GM12878 (cell line): ENCODE data around the gene MYO15A. TPM values are rescaled to one million over a fixed set of nuclear protein-coding genes. Genes with fewer than 3 reads are reported as not detected.

ENCODE experiments used
- ATAC-seq: fragments of 200-7000 bp; cut with Tn5 transposase; 3 replicates; pipeline ENCODE4 v1.9.1; 2020; ENCODE audit warnings: mild to moderate bottlenecking, moderate library complexity
- BruUV-seq: library from RNA; stranded (reverse); fragments of 400-500 nt; replicated peaks from 2 replicates; lab custom pipeline; 2021; lab: Mats Ljungman, UMichigan
- CTCF ChIA-PET: fragments of 300-600 bp; sonication (Branson Sonifier 250); formaldehyde crosslinking; extraction: SDS; loops from one replicate; lab custom pipeline; 2021; ENCODE audit warnings: inconsistent platforms; lab: Yijun Ruan, JAX
- POLR2A ChIA-PET: fragments of 350-600 bp; formaldehyde crosslinking; extraction: SDS; loops from one replicate; lab custom pipeline; 2021; ENCODE audit warnings: inconsistent platforms; lab: Charles Lee
- RAD21 ChIA-PET: fragments of 300-600 bp; sonication (Branson Sonifier 250); formaldehyde crosslinking; loops from one replicate; lab custom pipeline; 2023; ENCODE audit warnings: antibody characterized with exemption; ENCODE audit not compliant: unreplicated experiment; lab: Charles Lee
- SMC1A ChIA-PET: fragments of 300-600 bp; sonication (Branson Sonifier 250); formaldehyde crosslinking; loops from one replicate; lab custom pipeline; 2023; ENCODE audit not compliant: unreplicated experiment, uncharacterized antibody; lab: Charles Lee
- DNase-seq: peaks from one replicate; pipeline ENCODE4 v3.0.0-alpha.2; 2011; ENCODE audit warnings: low read depth, low spot score
- FAIRE-seq: peaks from 3 replicates; lab custom pipeline; 2011; peaks lifted over from hg19 to GRCh38; lab: Jason Lieb, UNC
- H2AFZ ChIP-seq: 2 replicates; pipeline ENCODE4 v1.6.0; 2011; ENCODE audit warnings: low read depth, low read length, control low read depth; ENCODE audit not compliant: control insufficient read depth
- H3K27ac ChIP-seq: 2 replicates; pipeline ENCODE4 v1.5.1; 2011; ENCODE audit warnings: control low read depth; ENCODE audit not compliant: control insufficient read depth, insufficient read depth
- H3K27me3 ChIP-seq, 2 experiments: replicated peaks in 1 of 2; 2 replicates each; pipeline versions ENCODE4 v1.6.0 to v1.6.1; 2011; ENCODE audit warnings: low read length in 1 of 2; ENCODE audit not compliant: control insufficient read depth in 2 of 2, insufficient read depth in 2 of 2
- H3K36me3 ChIP-seq, 2 experiments: 2 replicates each; pipeline ENCODE4 v1.5.1; 2011; ENCODE audit warnings: low read length in 1 of 2; ENCODE audit not compliant: control insufficient read depth in 2 of 2, insufficient read depth in 2 of 2
- H3K4me1 ChIP-seq: 2 replicates; pipeline ENCODE4 v1.6.1; 2011; ENCODE audit warnings: mild to moderate bottlenecking, low read length, moderate library complexity, mixed read lengths; ENCODE audit not compliant: control insufficient read depth, insufficient read depth
- H3K4me2 ChIP-seq: 2 replicates; pipeline ENCODE4 v1.6.0; 2011; ENCODE audit warnings: control low read depth; ENCODE audit not compliant: control insufficient read depth, insufficient read depth
- H3K4me3 ChIP-seq: fragments of 200-600 bp; sonication (generic); 2 replicates; pipeline ENCODE4 v1.5.1; 2016
- H3K79me2 ChIP-seq: 2 replicates; pipeline ENCODE4 v1.6.0; 2011; ENCODE audit warnings: low read length; ENCODE audit not compliant: control insufficient read depth, insufficient read depth
- H3K9ac ChIP-seq: 2 replicates; pipeline ENCODE4 v1.8.0; 2011; ENCODE audit warnings: low read length, control low read depth, mixed read lengths; ENCODE audit not compliant: control insufficient read depth, insufficient read depth
- H3K9me3 ChIP-seq: replicated peaks from 3 replicates; pipeline ENCODE4 v1.5.1; 2011; ENCODE audit warnings: mild to moderate bottlenecking, low read length; ENCODE audit not compliant: control insufficient read depth, insufficient read depth
- H4K20me1 ChIP-seq: 2 replicates; pipeline ENCODE4 v1.6.0; 2011; ENCODE audit not compliant: control insufficient read depth, insufficient read depth
- BCL11A ChIP-seq: IDR thresholded peaks from 2 replicates; pipeline ENCODE4 v1.6.1; 2011; ENCODE audit warnings: low read depth, low read length
- BHLHE40 ChIP-seq, 2 experiments: fragments of 450-650 bp in 1 of 2; IDR thresholded peaks; 2 replicates each; pipeline ENCODE4 v1.6.1; 2011 to 2017; ENCODE audit warnings: low read depth in 2 of 2, borderline replicate concordance in 1 of 2, improper control_type of control experiment in 1 of 2, low read length in 1 of 2, mild to moderate bottlenecking in 1 of 2
- CBX5 ChIP-seq: sonication (generic); IDR thresholded peaks from 2 replicates; pipeline ENCODE4 v1.6.1; 2016; ENCODE audit warnings: low read depth, moderate library complexity, mild to moderate bottlenecking, inconsistent platforms
- CHD2 ChIP-seq: IDR thresholded peaks from 2 replicates; pipeline ENCODE4 v1.6.1; 2011; ENCODE audit warnings: low read depth, low read length, improper control_type of control experiment, borderline replicate concordance
- IRF3 ChIP-seq: fragments of 450-650 bp; IDR thresholded peaks from 2 replicates; pipeline ENCODE4 v1.6.1; 2014; ENCODE audit warnings: mild to moderate bottlenecking
- NBN ChIP-seq: fragments of 450-650 bp; IDR thresholded peaks from 2 replicates; pipeline ENCODE4 v1.6.1; 2016
- NFXL1 ChIP-seq: fragments of 450-650 bp; IDR thresholded peaks from 2 replicates; pipeline ENCODE4 v1.6.1; 2017; ENCODE audit warnings: antibody characterized with exemption, mild to moderate bottlenecking, borderline replicate concordance
- NFYB ChIP-seq: IDR thresholded peaks from 2 replicates; pipeline ENCODE4 v1.6.1; 2011; ENCODE audit warnings: low read depth, mild to moderate bottlenecking, low read length, improper control_type of control experiment, moderate library complexity; ENCODE audit not compliant: insufficient read depth
- NR2C1 ChIP-seq: fragments of 450-650 bp; IDR thresholded peaks from 2 replicates; pipeline ENCODE4 v1.6.1; 2017; ENCODE audit warnings: antibody characterized with exemption, mild to moderate bottlenecking, moderate library complexity
- RAD21 ChIP-seq: IDR thresholded peaks from 2 replicates; pipeline ENCODE4 v1.6.1; 2011; ENCODE audit warnings: mild to moderate bottlenecking, low read depth, low read length, moderate library complexity; ENCODE audit not compliant: insufficient read depth
- SREBF1 ChIP-seq: IDR thresholded peaks from 2 replicates; pipeline ENCODE4 v1.6.1; 2012; ENCODE audit warnings: mild to moderate bottlenecking, low read length
- SREBF2 ChIP-seq: IDR thresholded peaks from 2 replicates; pipeline ENCODE4 v1.6.1; 2012; ENCODE audit warnings: mild to moderate bottlenecking, low read length
- STAT3 ChIP-seq: IDR thresholded peaks from 2 replicates; pipeline ENCODE4 v1.6.1; 2011; ENCODE audit warnings: low read depth, low read length, improper control_type of control experiment
- TCF3 ChIP-seq: IDR thresholded peaks from 2 replicates; pipeline ENCODE4 v1.6.1; 2012; ENCODE audit warnings: low read depth, mild to moderate bottlenecking, low read length, borderline replicate concordance; ENCODE audit not compliant: insufficient read depth
- ZSCAN29 ChIP-seq: fragments of 450-650 bp; IDR thresholded peaks from 2 replicates; pipeline ENCODE4 v1.6.1; 2017; ENCODE audit warnings: mild to moderate bottlenecking, moderate library complexity
- WGBS: methylation state at CpG from one replicate; pipeline ENCODE4 v1.1.6; 2016; ENCODE audit warnings: low lambda C conversion rate; ENCODE audit not compliant: insufficient replicate concordance, insufficient coverage; ENCODE audit errors: missing lambda C conversion rate; 5-methylcytosine and 5-hydroxymethylcytosine counted together
- in situ Hi-C: fragments of 300-500 bp; cut with MboI; formaldehyde crosslinking; loops from 9 replicates; pipeline ENCODE4 v1.14.3; 2018; ENCODE audit warnings: mixed read lengths
- intact Hi-C: fragments of 100-400 bp; cut with micrococcal nuclease; formaldehyde crosslinking; loops from one replicate; pipeline ENCODE4 v1.14.2; 2022; ENCODE audit not compliant: unreplicated experiment
- polyA plus RNA-seq, 11 experiments: library from polyadenylated mRNA; depleted of rRNA in 4 of 11; unstranded in 6 of 11; stranded (reverse) in 5 of 11; fragments of >200 nt; fragmentation: Nextera tagmentation in 4 of 11; fragmentation: Illumina TruSeq in 1 of 11; extraction: Ambion mirVana in 4 of 11; extraction: Trizol in 1 of 11; gene quantifications; 1 replicate in 1 of 11; 2 replicates in 10 of 11; pipeline versions ENCODE4 v1.2.1 to v1.2.3, GENCODE V29; 2011 to 2016; ENCODE audit warnings: inconsistent platforms in 2 of 11, missing spikeins in 2 of 11, low read depth in 1 of 11
- total RNA-seq, 4 experiments: library from RNA; depleted of rRNA in 3 of 4; stranded (reverse); fragments of >200 nt in 3 of 4; fragmentation: Illumina TruSeq in 1 of 4; extraction: Trizol in 1 of 4; gene quantifications; 2 replicates each; pipeline versions ENCODE4 v1.2.1 to v1.2.3, GENCODE V29; 2013 to 2021
- TF ChIP-seq, protein P1 (sequence below): fragments of 450-650 bp; IDR thresholded peaks from 2 replicates; pipeline ENCODE4 v1.6.1; 2017; ENCODE audit warnings: mild to moderate bottlenecking, moderate library complexity
- TF ChIP-seq, protein P2 (sequence below): fragments of 450-650 bp; formaldehyde crosslinking; IDR thresholded peaks from 2 replicates; pipeline ENCODE4 v1.4.0; 2020; ENCODE audit warnings: mild to moderate bottlenecking, moderate library complexity

Gene MYO15A
- total and polyA plus RNA-seq, 10 of the 15 experiments (the other 5 are each of a cell fraction or from before 2014, with no cell fraction given), result 0.03 to 0.77 (median 0.21) TPM; not detected in 4

- Histone ChIP-seq H3K36me3 (peaks cover 0 to 8% of the 10 kb centered on the region in 2 experiments; a peak in 3 of 4 replicates), H3K4me1 (no peaks in the 10 kb centered on the region), H3K27me3 (no peaks in the 10 kb centered on the region), H3K4me3 (no peak overlapping the region), H3K4me2 (no peak overlapping the region), H4K20me1 (no peaks in the 10 kb centered on the region), H2AFZ (no peak overlapping the region), H3K27ac (no peak overlapping the region), H3K79me2 (no peaks in the 10 kb centered on the region), H3K9me3 (no peaks in the 10 kb centered on the region), H3K9ac (no peak overlapping the region)
- TF ChIP-seq NR2C1, result no peak
- no peak for TF ChIP-seq SREBF2
- no peak for TF ChIP-seq CBX5
- TF ChIP-seq RAD21, result no peak
- no peak for TF ChIP-seq NFXL1
- TF ChIP-seq TCF3, result no peak
- TF ChIP-seq CHD2, result no peak
- no peak for TF ChIP-seq ZSCAN29
- no peak for TF ChIP-seq IRF3
- TF ChIP-seq SREBF1, result no peak
- TF ChIP-seq STAT3, result no peak
- TF ChIP-seq, protein P1, sequence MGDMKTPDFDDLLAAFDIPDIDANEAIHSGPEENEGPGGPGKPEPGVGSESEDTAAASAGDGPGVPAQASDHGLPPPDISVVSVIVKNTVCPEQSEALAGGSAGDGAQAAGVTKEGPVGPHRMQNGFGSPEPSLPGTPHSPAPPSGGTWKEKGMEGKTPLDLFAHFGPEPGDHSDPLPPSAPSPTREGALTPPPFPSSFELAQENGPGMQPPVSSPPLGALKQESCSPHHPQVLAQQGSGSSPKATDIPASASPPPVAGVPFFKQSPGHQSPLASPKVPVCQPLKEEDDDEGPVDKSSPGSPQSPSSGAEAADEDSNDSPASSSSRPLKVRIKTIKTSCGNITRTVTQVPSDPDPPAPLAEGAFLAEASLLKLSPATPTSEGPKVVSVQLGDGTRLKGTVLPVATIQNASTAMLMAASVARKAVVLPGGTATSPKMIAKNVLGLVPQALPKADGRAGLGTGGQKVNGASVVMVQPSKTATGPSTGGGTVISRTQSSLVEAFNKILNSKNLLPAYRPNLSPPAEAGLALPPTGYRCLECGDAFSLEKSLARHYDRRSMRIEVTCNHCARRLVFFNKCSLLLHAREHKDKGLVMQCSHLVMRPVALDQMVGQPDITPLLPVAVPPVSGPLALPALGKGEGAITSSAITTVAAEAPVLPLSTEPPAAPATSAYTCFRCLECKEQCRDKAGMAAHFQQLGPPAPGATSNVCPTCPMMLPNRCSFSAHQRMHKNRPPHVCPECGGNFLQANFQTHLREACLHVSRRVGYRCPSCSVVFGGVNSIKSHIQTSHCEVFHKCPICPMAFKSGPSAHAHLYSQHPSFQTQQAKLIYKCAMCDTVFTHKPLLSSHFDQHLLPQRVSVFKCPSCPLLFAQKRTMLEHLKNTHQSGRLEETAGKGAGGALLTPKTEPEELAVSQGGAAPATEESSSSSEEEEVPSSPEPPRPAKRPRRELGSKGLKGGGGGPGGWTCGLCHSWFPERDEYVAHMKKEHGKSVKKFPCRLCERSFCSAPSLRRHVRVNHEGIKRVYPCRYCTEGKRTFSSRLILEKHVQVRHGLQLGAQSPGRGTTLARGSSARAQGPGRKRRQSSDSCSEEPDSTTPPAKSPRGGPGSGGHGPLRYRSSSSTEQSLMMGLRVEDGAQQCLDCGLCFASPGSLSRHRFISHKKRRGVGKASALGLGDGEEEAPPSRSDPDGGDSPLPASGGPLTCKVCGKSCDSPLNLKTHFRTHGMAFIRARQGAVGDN, result no peak
- TF ChIP-seq BHLHE40 (IDR thresholded peaks at IDR 0.05; ENCODE audit: borderline replicate concordance in 1 of 2, low read depth in 2 of 2, low read length in 1 of 2), result no peak
- TF ChIP-seq BCL11A, result no peak
- TF ChIP-seq, protein P2, sequence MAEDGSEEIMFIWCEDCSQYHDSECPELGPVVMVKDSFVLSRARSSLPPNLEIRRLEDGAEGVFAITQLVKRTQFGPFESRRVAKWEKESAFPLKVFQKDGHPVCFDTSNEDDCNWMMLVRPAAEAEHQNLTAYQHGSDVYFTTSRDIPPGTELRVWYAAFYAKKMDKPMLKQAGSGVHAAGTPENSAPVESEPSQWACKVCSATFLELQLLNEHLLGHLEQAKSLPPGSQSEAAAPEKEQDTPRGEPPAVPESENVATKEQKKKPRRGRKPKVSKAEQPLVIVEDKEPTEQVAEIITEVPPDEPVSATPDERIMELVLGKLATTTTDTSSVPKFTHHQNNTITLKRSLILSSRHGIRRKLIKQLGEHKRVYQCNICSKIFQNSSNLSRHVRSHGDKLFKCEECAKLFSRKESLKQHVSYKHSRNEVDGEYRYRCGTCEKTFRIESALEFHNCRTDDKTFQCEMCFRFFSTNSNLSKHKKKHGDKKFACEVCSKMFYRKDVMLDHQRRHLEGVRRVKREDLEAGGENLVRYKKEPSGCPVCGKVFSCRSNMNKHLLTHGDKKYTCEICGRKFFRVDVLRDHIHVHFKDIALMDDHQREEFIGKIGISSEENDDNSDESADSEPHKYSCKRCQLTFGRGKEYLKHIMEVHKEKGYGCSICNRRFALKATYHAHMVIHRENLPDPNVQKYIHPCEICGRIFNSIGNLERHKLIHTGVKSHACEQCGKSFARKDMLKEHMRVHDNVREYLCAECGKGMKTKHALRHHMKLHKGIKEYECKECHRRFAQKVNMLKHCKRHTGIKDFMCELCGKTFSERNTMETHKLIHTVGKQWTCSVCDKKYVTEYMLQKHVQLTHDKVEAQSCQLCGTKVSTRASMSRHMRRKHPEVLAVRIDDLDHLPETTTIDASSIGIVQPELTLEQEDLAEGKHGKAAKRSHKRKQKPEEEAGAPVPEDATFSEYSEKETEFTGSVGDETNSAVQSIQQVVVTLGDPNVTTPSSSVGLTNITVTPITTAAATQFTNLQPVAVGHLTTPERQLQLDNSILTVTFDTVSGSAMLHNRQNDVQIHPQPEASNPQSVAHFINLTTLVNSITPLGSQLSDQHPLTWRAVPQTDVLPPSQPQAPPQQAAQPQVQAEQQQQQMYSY (CRISPR knock-in tag), result no peak
- TF ChIP-seq NBN, result no peak
- TF ChIP-seq NFYB, result no peak
- ChIA-PET POLR2A (no interaction called here), CTCF (no interaction called here), RAD21 (no interaction called here), SMC1A (no interaction called here)
- FAIRE-seq, result no peak
- DNase-seq, result no peak
- in situ Hi-C loops (no loop called here), intact Hi-C loops (no loop called here)
- no peak for ATAC-seq
- 29% methylated on average over 2 of the region's 2 CpGs for WGBS
- BruUV-seq, result no TSS peak
Observed at GRCh38 chr17:18064053-18064452, 44.5 kb upstream of the MYO15A start.
